PFSK-1 (cell line): ENCODE results near the gene CEBPE.

Experiments
- FOXP2 ChIP-seq: optimal IDR thresholded peaks from 2 replicates; pipeline ENCODE3; 2011; ENCODE audit warnings: borderline replicate concordance, control low read depth, inconsistent platforms; ENCODE audit not compliant: insufficient read depth; ENCODE audit errors: extremely low read length, extremely low read depth
- POLR2AphosphoS5 ChIP-seq: IDR thresholded peaks from 2 replicates; pipeline ENCODE4 v1.6.1; 2012; ENCODE audit warnings: low read depth, mild to moderate bottlenecking, control low read depth, low read length, moderate library complexity
- REST ChIP-seq, 2 experiments: IDR thresholded peaks; 2 replicates each; pipeline versions ENCODE4 v1.6.1 to v1.8.0; 2011 to 2012; ENCODE audit warnings: low read depth in 2 of 2, low read length in 2 of 2, control low read depth in 1 of 2, inconsistent platforms in 1 of 2, mild to moderate bottlenecking in 1 of 2, moderate library complexity in 1 of 2; ENCODE audit not compliant: insufficient read depth in 1 of 2
- SIN3A ChIP-seq: IDR thresholded peaks from 2 replicates; pipeline ENCODE4 v1.6.1; 2012; ENCODE audit warnings: mild to moderate bottlenecking, low read length, moderate library complexity, borderline replicate concordance; ENCODE audit not compliant: insufficient read depth
- TAF1 ChIP-seq: IDR thresholded peaks from 2 replicates; pipeline ENCODE4 v1.6.1; 2012; ENCODE audit warnings: low read length, control low read depth, borderline replicate concordance; ENCODE audit not compliant: insufficient read depth

- TF ChIP-seq TAF1 = no peak
- TF ChIP-seq REST (IDR thresholded peaks at IDR 0.05; ENCODE audit: insufficient read depth in 1 of 2, low read depth in 2 of 2, low read length in 2 of 2) = no peak
- no peak for TF ChIP-seq SIN3A
- TF ChIP-seq POLR2AphosphoS5 = no peak
- TF ChIP-seq FOXP2 = no peak
These were observed 28.6 kb upstream of the CEBPE start for GRCh38 chr14:23147676-23148075.
